Measurements from ENCODE around the gene DDX47.

Gene DDX47

GRCh38 chr12:12796171-12796570 lies 17.0 kb upstream of the DDX47 start:
- no peak for TF ChIP-seq CTCF (IDR thresholded peaks at IDR 0.05)
- Histone ChIP-seq H3K27me3 (ENCODE audit: control insufficient read depth, insufficient read depth, low read length) (no peaks in the 10 kb centered on the region), H3K27ac (no peak overlapping the region), H3K9me3 (ENCODE audit: control insufficient read depth, low read length) (no peaks in the 10 kb centered on the region), H3K4me3 (ENCODE audit: low read depth, low read length) (no peak overlapping the region), H3K9ac (no peak overlapping the region), H3K4me1 (no peaks in the 10 kb centered on the region), H3K4me2 (ENCODE audit: low read length) (no peak overlapping the region), H2AFZ (no peak overlapping the region), H3K79me2 (no peaks in the 10 kb centered on the region), H3K36me3 (ENCODE audit: control insufficient read depth, insufficient read depth, low read length) (no peaks in the 10 kb centered on the region)

- Histone ChIP-seq H3K27ac (no peak overlapping the region), H3K9ac (no peak overlapping the region), H3K79me2 (no peaks in the 10 kb centered on the region)
These were observed 16.0 kb upstream of the DDX47 start for GRCh38 chr12:12796928-12797793.

GRCh38 chr12:12797794-12798152 lies 15.4 kb upstream of the DDX47 start:
- no peak for TF ChIP-seq CTCF (IDR thresholded peaks at IDR 0.05)
- no peak overlapping the region for H3K4me2 ChIP-seq (ENCODE audit: low read length)
- H2AFZ ChIP-seq, result no peak overlapping the region

More at GRCh38 chr12:12796928-12797793, 16.0 kb upstream of the DDX47 start:
- no peaks in the 10 kb centered on the region for H3K27me3 ChIP-seq (ENCODE audit: control insufficient read depth, insufficient read depth, low read length)
- H2AFZ ChIP-seq, result no peak overlapping the region
- TF ChIP-seq CTCF (IDR thresholded peaks at IDR 0.05), result no peak
- H3K4me1 ChIP-seq, result no peaks in the 10 kb centered on the region
- H3K4me3 ChIP-seq (ENCODE audit: low read depth, low read length), result no peak overlapping the region
- no peak overlapping the region for H3K4me2 ChIP-seq (ENCODE audit: low read length)
- no peaks in the 10 kb centered on the region for H3K9me3 ChIP-seq (ENCODE audit: control insufficient read depth, low read length)
- H3K36me3 ChIP-seq (ENCODE audit: control insufficient read depth, insufficient read depth, low read length), result no peaks in the 10 kb centered on the region

GRCh38 chr12:12798480-12798879 lies 14.7 kb upstream of the DDX47 start:
- Histone ChIP-seq H3K4me2 (ENCODE audit: low read length) (no peak overlapping the region), H2AFZ (no peak overlapping the region), H3K9ac (no peak overlapping the region), H3K9me3 (ENCODE audit: control insufficient read depth, low read length) (no peaks in the 10 kb centered on the region), H3K4me3 (ENCODE audit: low read depth, low read length) (no peak overlapping the region), H3K36me3 (ENCODE audit: control insufficient read depth, insufficient read depth, low read length) (no peaks in the 10 kb centered on the region), H3K27ac (no peak overlapping the region), H3K79me2 (no peaks in the 10 kb centered on the region), H3K27me3 (ENCODE audit: control insufficient read depth, insufficient read depth, low read length) (no peaks in the 10 kb centered on the region), H3K4me1 (no peaks in the 10 kb centered on the region)
- no peak for TF ChIP-seq CTCF (IDR thresholded peaks at IDR 0.05)

More at GRCh38 chr12:12797794-12798152, 15.4 kb upstream of the DDX47 start:
- H3K27ac ChIP-seq, result no peak overlapping the region
- H3K4me1 ChIP-seq, result no peaks in the 10 kb centered on the region
- H3K27me3 ChIP-seq (ENCODE audit: control insufficient read depth, insufficient read depth, low read length), result no peaks in the 10 kb centered on the region
- H3K36me3 ChIP-seq (ENCODE audit: control insufficient read depth, insufficient read depth, low read length), result no peaks in the 10 kb centered on the region
- H3K79me2 ChIP-seq, result no peaks in the 10 kb centered on the region
- no peak overlapping the region for H3K9ac ChIP-seq
- no peaks in the 10 kb centered on the region for H3K9me3 ChIP-seq (ENCODE audit: control insufficient read depth, low read length)
- no peak overlapping the region for H3K4me3 ChIP-seq (ENCODE audit: low read depth, low read length)

Data from parathyroid adenoma (tissue), 2 donors.